ENCODE data around the gene SH3GL2. TPM values are rescaled to one million over a fixed set of nuclear protein-coding genes. Genes with fewer than 3 reads are reported as not detected.

The SH3GL2 gene
- total RNA-seq, 4 donors from 2014 or later, result 0.20 to 0.41 (median 0.32) TPM; not detected in 1

DNA sequence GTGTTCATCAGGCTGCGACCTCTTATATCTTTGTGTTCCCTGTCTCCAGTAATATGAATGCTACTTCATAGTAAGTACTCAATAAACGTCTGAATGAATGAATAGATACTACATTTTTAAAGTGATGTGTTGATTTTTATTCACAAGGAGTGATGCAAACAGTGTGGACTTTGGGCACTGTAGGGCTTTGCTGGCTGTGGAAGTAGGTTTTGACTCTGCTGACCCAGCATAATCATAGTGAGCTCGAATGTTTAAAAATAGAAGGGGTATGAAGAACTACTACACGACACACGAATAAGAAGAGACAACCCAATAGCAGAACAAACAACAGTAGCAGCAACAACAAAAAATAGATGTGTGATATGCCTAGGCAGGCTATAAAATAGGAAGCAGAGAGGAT is 147.4 kb downstream of the SH3GL2 start:
- DNase-seq, result no peak
- 60 to 75% methylated on average over 5 of the region's 5 CpGs for WGBS, 2 donors (ENCODE audit: low coverage in 1 of 2)
- no peak overlapping the region for H3K27ac ChIP-seq
- no peak overlapping the region for H3K4me3 ChIP-seq
- peaks cover 5 to 6% of the 10 kb centered on the region in 2 donors for H3K9me3 ChIP-seq
- no peaks in the 10 kb centered on the region for H3K27me3 ChIP-seq
- H3K4me1 ChIP-seq, result no peaks in the 10 kb centered on the region
- no peaks in the 10 kb centered on the region for H3K36me3 ChIP-seq
- in situ Hi-C loops (cut with MboI; ENCODE audit: low pct_ligation_motif_present in 1 of 4, low pct_unique_long_range_greater_than_20kb in 1 of 4, low sequenced_read_pairs in 3 of 4), result no loop called here
- TF ChIP-seq POLR2A (IDR thresholded peaks at IDR 0.05) (no peak), EP300 (IDR thresholded peaks at IDR 0.05; ENCODE audit: low read depth) (no peak), POLR2AphosphoS5 (IDR thresholded peaks at IDR 0.05) (no peak), CTCF (IDR thresholded peaks at IDR 0.05) (no peak)
- intact Hi-C loops (cut with DNase I; ENCODE audit: low total_unique reads), result no loop called here

DNA sequence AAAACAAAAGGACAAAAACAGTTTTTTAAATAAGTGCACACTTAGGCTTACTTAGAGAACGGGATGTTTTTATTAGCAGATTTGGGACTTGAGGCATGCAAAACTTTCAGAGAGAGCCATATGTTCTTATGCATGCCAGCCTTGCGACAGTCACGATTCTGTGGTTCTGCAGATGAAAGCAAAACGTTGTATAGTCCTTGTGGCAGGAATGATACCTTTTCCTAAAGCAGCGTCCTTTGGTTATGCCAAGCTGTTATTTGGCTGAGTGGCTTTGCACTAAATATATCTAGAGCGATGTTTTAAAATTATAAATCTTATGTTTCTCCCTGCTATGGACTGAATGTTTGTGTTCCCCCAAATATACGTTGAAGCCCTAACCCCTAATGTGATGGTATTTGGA is 152.0 kb downstream of the SH3GL2 start:
- TF ChIP-seq CTCF (IDR thresholded peaks at IDR 0.05), result no peak
- TF ChIP-seq EP300 (IDR thresholded peaks at IDR 0.05; ENCODE audit: low read depth), result no peak
- TF ChIP-seq POLR2AphosphoS5 (IDR thresholded peaks at IDR 0.05), result no peak
- TF ChIP-seq POLR2A (IDR thresholded peaks at IDR 0.05), result no peak
- H3K4me3 ChIP-seq, result no peak overlapping the region
- H3K4me1 ChIP-seq, result no peaks in the 10 kb centered on the region
- no peak overlapping the region for H3K27ac ChIP-seq
- intact Hi-C loops (cut with DNase I; ENCODE audit: low total_unique reads), result no loop called here
- no peaks in the 10 kb centered on the region for H3K9me3 ChIP-seq
- in situ Hi-C loops (cut with MboI; ENCODE audit: low pct_ligation_motif_present in 1 of 4, low pct_unique_long_range_greater_than_20kb in 1 of 4, low sequenced_read_pairs in 3 of 4), result no loop called here
- no peaks in the 10 kb centered on the region for H3K27me3 ChIP-seq
- no peak for DNase-seq
- H3K36me3 ChIP-seq, result no peaks in the 10 kb centered on the region
- 74 to 76% methylated on average over 7 of the region's 7 CpGs for WGBS, 2 donors (ENCODE audit: low coverage in 1 of 2)

- no peak for DNase-seq
- Histone ChIP-seq H3K36me3 (no peaks in the 10 kb centered on the region), H3K9me3 (no peaks in the 10 kb centered on the region), H3K27me3 (no peaks in the 10 kb centered on the region), H3K4me1 (no peaks in the 10 kb centered on the region), H3K27ac (no peak overlapping the region), H3K4me3 (no peak overlapping the region)
- intact Hi-C loops (cut with DNase I; ENCODE audit: low total_unique reads), result no loop called here
- 83 to 84% methylated on average over 2 to 4 of the region's 4 CpGs for WGBS, 2 donors (ENCODE audit: low coverage in 1 of 2)
- in situ Hi-C loops (cut with MboI; ENCODE audit: low pct_ligation_motif_present in 1 of 4, low pct_unique_long_range_greater_than_20kb in 1 of 4, low sequenced_read_pairs in 3 of 4), result no loop called here
- TF ChIP-seq POLR2A (IDR thresholded peaks at IDR 0.05), result no peak
- no peak for TF ChIP-seq CTCF (IDR thresholded peaks at IDR 0.05)
- no peak for TF ChIP-seq POLR2AphosphoS5 (IDR thresholded peaks at IDR 0.05)
- no peak for TF ChIP-seq EP300 (IDR thresholded peaks at IDR 0.05; ENCODE audit: low read depth)
Measured at GRCh38 chr9:17731308-17731707, 152.4 kb downstream of the SH3GL2 start.

GRCh38 chr9:17734674-17735073 is 155.8 kb downstream of the SH3GL2 start:
- Histone ChIP-seq H3K4me1 (no peaks in the 10 kb centered on the region), H3K27ac (no peak overlapping the region), H3K27me3 (no peaks in the 10 kb centered on the region), H3K36me3 (no peaks in the 10 kb centered on the region), H3K4me3 (no peak overlapping the region), H3K9me3 (no peaks in the 10 kb centered on the region)
- intact Hi-C loops (cut with DNase I; ENCODE audit: low total_unique reads) (no loop called here), in situ Hi-C loops (cut with MboI; ENCODE audit: low pct_ligation_motif_present in 1 of 4, low pct_unique_long_range_greater_than_20kb in 1 of 4, low sequenced_read_pairs in 3 of 4) (no loop called here)
- DNase-seq, result no peak
- TF ChIP-seq POLR2A (IDR thresholded peaks at IDR 0.05), result no peak
- no peak for TF ChIP-seq CTCF (IDR thresholded peaks at IDR 0.05)
- TF ChIP-seq POLR2AphosphoS5 (IDR thresholded peaks at IDR 0.05), result no peak
- no peak for TF ChIP-seq EP300 (IDR thresholded peaks at IDR 0.05; ENCODE audit: low read depth)
- WGBS, 2 donors (ENCODE audit: low coverage in 1 of 2), result 26 to 27% methylated on average over 2 of the region's 2 CpGs

Data from transverse colon (tissue), 4 donors.